Activated CD4-positive, alpha-beta T cell treated with anti-CD3 and anti-CD28 coated beads for 1 hour (primary cell): ENCODE measurements around the gene VGLL2.

Source experiments
- DNase-seq: peaks from one replicate; pipeline ENCODE4 v3.0.0-alpha.2; 2020

Gene VGLL2

GRCh38 chr6:117270055-117270842 is 4.9 kb downstream of the VGLL2 start:
- no peak for DNase-seq

- no peak for DNase-seq
These were observed 5.6 kb downstream of the VGLL2 start for GRCh38 chr6:117270843-117271507.

- DNase-seq: no peak
These were observed 6.9 kb downstream of the VGLL2 start for GRCh38 chr6:117272032-117272866.

GRCh38 chr6:117272891-117273290 is 7.5 kb downstream of the VGLL2 start:
- no peak for DNase-seq

- no peak for DNase-seq
These were observed 9.8 kb downstream of the VGLL2 start for GRCh38 chr6:117275205-117275604.

- no peak for DNase-seq
These were observed 10.4 kb downstream of the VGLL2 start for GRCh38 chr6:117275711-117276110.

GRCh38 chr6:117276778-117277316 is 11.5 kb downstream of the VGLL2 start:
- no peak for DNase-seq

GRCh38 chr6:117280922-117281321 is 15.6 kb downstream of the VGLL2 start:
- no peak for DNase-seq

- DNase-seq: no peak
These were observed 22.8 kb downstream of the VGLL2 start for GRCh38 chr6:117288083-117288715.

GRCh38 chr6:117290173-117290846 is 25.0 kb downstream of the VGLL2 start:
- no peak for DNase-seq

GRCh38 chr6:117298941-117299340 is 33.6 kb downstream of the VGLL2 start:
- no peak for DNase-seq

- DNase-seq: no peak
These were observed 38.0 kb downstream of the VGLL2 start for GRCh38 chr6:117303323-117303722.

GRCh38 chr6:117304446-117304845 is 39.1 kb downstream of the VGLL2 start:
- DNase-seq: no peak

GRCh38 chr6:117306227-117306790 is 41.0 kb downstream of the VGLL2 start:
- DNase-seq: no peak

- no peak for DNase-seq
These were observed 42.3 kb downstream of the VGLL2 start for GRCh38 chr6:117307655-117308054.

- DNase-seq: no peak
These were observed 43.7 kb downstream of the VGLL2 start for GRCh38 chr6:117309069-117309468.

- no peak for DNase-seq
These were observed 44.3 kb downstream of the VGLL2 start for GRCh38 chr6:117309611-117310010.

GRCh38 chr6:117311310-117311709 is 46.0 kb downstream of the VGLL2 start:
- DNase-seq: no peak

GRCh38 chr6:117311726-117312125 is 46.4 kb downstream of the VGLL2 start:
- DNase-seq: no peak

- DNase-seq: no peak
These were observed 51.9 kb downstream of the VGLL2 start for GRCh38 chr6:117317261-117317660.
